Right lobe of liver (tissue), 6 donors: ENCODE results near the gene DNAH8. TPM values are rescaled to one million over a fixed set of nuclear protein-coding genes. Genes with fewer than 3 reads are reported as not detected.

Source experiments
- ATAC-seq, 4 donors: fragments of 200-7000 bp; cut with Tn5 transposase; one replicate each; pipeline ENCODE4 v1.9.1; 2020; ENCODE audit warnings: mild to moderate bottlenecking in 4 of 4, moderate library complexity in 4 of 4
- DNase-seq, 3 donors: peaks; one replicate each; pipeline ENCODE4 v3.0.0-alpha.2; 2020
- H3K27ac ChIP-seq, 3 donors: fragments of 200-600 bp; one replicate each; pipeline ENCODE4 v1.8.0; 2022
- H3K27me3 ChIP-seq, 2 donors: fragments of 200-600 bp; one replicate each; pipeline ENCODE4 v1.8.0; 2022
- H3K36me3 ChIP-seq, 4 donors: fragments of 200-600 bp; sonication (generic) in 1 of 4; one replicate each; pipeline versions ENCODE4 v1.5.1 to v1.8.0; 2017 to 2022; ENCODE audit warnings: control low read depth in 1 of 4
- H3K4me1 ChIP-seq, 4 donors: fragments of 200-600 bp; sonication (generic) in 1 of 4; one replicate each; pipeline versions ENCODE4 v1.5.1 to v1.8.0; 2017 to 2022; ENCODE audit warnings: control low read depth in 1 of 4
- H3K4me3 ChIP-seq, 3 donors: fragments of 200-600 bp; one replicate each; pipeline ENCODE4 v1.8.0; 2022
- H3K9me3 ChIP-seq, 4 donors: fragments of 200-600 bp; sonication (generic) in 1 of 4; one replicate each; pipeline versions ENCODE4 v1.5.1 to v1.8.0; 2017 to 2022; ENCODE audit warnings: control low read depth in 1 of 4
- CTCF ChIP-seq, 4 donors: fragments of 200-600 bp in 3 of 4; fragments of 450-650 bp in 1 of 4; IDR thresholded peaks; one replicate each; pipeline versions ENCODE4 v1.5.1 to v1.8.0; 2016 to 2022; ENCODE audit warnings: antibody characterized with exemption in 4 of 4, mild to moderate bottlenecking in 2 of 4
- POLR2A ChIP-seq: fragments of 450-650 bp; IDR thresholded peaks from one replicate; pipeline ENCODE4 v1.6.1; 2017; ENCODE audit warnings: antibody characterized with exemption, mild to moderate bottlenecking
- WGBS: methylation state at CpG from one replicate; pipeline ENCODE4 v1.1.6; 2018; ENCODE audit warnings: low coverage, low lambda C conversion rate; ENCODE audit not compliant: insufficient coverage; ENCODE audit errors: missing lambda C conversion rate; 5-methylcytosine and 5-hydroxymethylcytosine counted together
- intact Hi-C, 2 donors: fragments of 100-400 bp; cut with DNase I; formaldehyde crosslinking; loops; one replicate each; pipeline versions ENCODE4 v1.11.2 to v1.14.1; 2022
- total RNA-seq, 6 experiments: library from RNA; depleted of rRNA in 2 of 6; stranded (reverse); fragments of >200 nt in 2 of 6; fragmentation: NEBNext Ultra II Directional in 3 of 6; extraction: Animal tissue kit (Norgen Biotek cat#: 25700) in 3 of 6; gene quantifications; one replicate each; pipeline versions ENCODE4 v1.1.0 to v1.2.4, GENCODE V29; 2016 to 2023
- donor health status: DM: no; HTN: yes; CAD: no.
- donor health status: DM: no; HTN: no; CAD: no.
- donor health status: DM: no; HTN: no; CAD: no.
- donor health status: DM: no; HTN: yes; CAD: no.
- donor health status: DM: no; HTN: yes; CAD: no.

The DNAH8 gene
- total RNA-seq, 6 experiments from 2014 or later: 0.02 TPM; not detected in 5

GRCh38 chr6:38815250-38815649, 100.1 kb downstream of the DNAH8 start:
- H3K4me1 ChIP-seq: no peaks in the 10 kb centered on the region
- no peak overlapping the region for H3K27ac ChIP-seq
- intact Hi-C loops: no loop called here
- H3K4me3 ChIP-seq: no peak overlapping the region
- WGBS: 82% methylated on average over 8 of the region's 8 CpGs
- DNase-seq (no peak), ATAC-seq (no peak)
- H3K9me3 ChIP-seq: no peaks in the 10 kb centered on the region
- H3K27me3 ChIP-seq: no peaks in the 10 kb centered on the region
- no peaks in the 10 kb centered on the region for H3K36me3 ChIP-seq
- TF ChIP-seq POLR2A (no peak), CTCF (IDR thresholded peaks at IDR 0.05) (no peak)

GRCh38 chr6:38818691-38819090, 103.6 kb downstream of the DNAH8 start:
- Histone ChIP-seq H3K4me3 (no peak overlapping the region), H3K9me3 (no peaks in the 10 kb centered on the region), H3K4me1 (no peaks in the 10 kb centered on the region), H3K36me3 (no peaks in the 10 kb centered on the region), H3K27ac (no peak overlapping the region), H3K27me3 (no peaks in the 10 kb centered on the region)
- DNase-seq: no peak
- TF ChIP-seq POLR2A: no peak
- TF ChIP-seq CTCF (IDR thresholded peaks at IDR 0.05): no peak
- WGBS: 88% methylated on average over 3 of the region's 3 CpGs
- intact Hi-C loops: no loop called here
- no peak for ATAC-seq

GRCh38 chr6:38822963-38823362, 107.9 kb downstream of the DNAH8 start:
- ATAC-seq (no peak), DNase-seq (no peak)
- 83% methylated on average over 5 of the region's 6 CpGs for whole genome bisulfite sequencing
- Histone ChIP-seq H3K4me3 (no peak overlapping the region), H3K27me3 (no peaks in the 10 kb centered on the region), H3K27ac (no peak overlapping the region), H3K9me3 (no peaks in the 10 kb centered on the region), H3K4me1 (peaks cover 0 to 2% (median 0%) of the 10 kb centered on the region in 4 donors), H3K36me3 (no peaks in the 10 kb centered on the region)
- intact Hi-C loops: no loop called here
- TF ChIP-seq POLR2A: no peak
- no peak for TF ChIP-seq CTCF (IDR thresholded peaks at IDR 0.05)

- H3K4me1 ChIP-seq: peaks cover 0 to 2% (median 0%) of the 10 kb centered on the region in 4 donors
- no peaks in the 10 kb centered on the region for H3K27me3 ChIP-seq
- H3K36me3 ChIP-seq: no peaks in the 10 kb centered on the region
- intact Hi-C loops: no loop called here
- 85% methylated on average over 5 of the region's 5 CpGs for WGBS
- no peaks in the 10 kb centered on the region for H3K9me3 ChIP-seq
- no peak overlapping the region for H3K4me3 ChIP-seq
- H3K27ac ChIP-seq: no peak overlapping the region
- no peak for ATAC-seq
- TF ChIP-seq CTCF (IDR thresholded peaks at IDR 0.05) (no peak), POLR2A (no peak)
- DNase-seq: no peak
Measured at GRCh38 chr6:38824243-38824894, 109.3 kb downstream of the DNAH8 start.
